PFSK-1 (cell line): Measurements from ENCODE around the gene CDK5R1.

ENCODE experiments used
- FOXP2 ChIP-seq: optimal IDR thresholded peaks from 2 replicates; pipeline ENCODE3; 2011; ENCODE audit warnings: borderline replicate concordance, control low read depth, inconsistent platforms; ENCODE audit not compliant: insufficient read depth; ENCODE audit errors: extremely low read length, extremely low read depth
- POLR2AphosphoS5 ChIP-seq: IDR thresholded peaks from 2 replicates; pipeline ENCODE4 v1.6.1; 2012; ENCODE audit warnings: low read depth, mild to moderate bottlenecking, control low read depth, low read length, moderate library complexity
- REST ChIP-seq, 2 experiments: IDR thresholded peaks; 2 replicates each; pipeline versions ENCODE4 v1.6.1 to v1.8.0; 2011 to 2012; ENCODE audit warnings: low read depth in 2 of 2, low read length in 2 of 2, control low read depth in 1 of 2, inconsistent platforms in 1 of 2, mild to moderate bottlenecking in 1 of 2, moderate library complexity in 1 of 2; ENCODE audit not compliant: insufficient read depth in 1 of 2
- SIN3A ChIP-seq: IDR thresholded peaks from 2 replicates; pipeline ENCODE4 v1.6.1; 2012; ENCODE audit warnings: mild to moderate bottlenecking, low read length, moderate library complexity, borderline replicate concordance; ENCODE audit not compliant: insufficient read depth
- TAF1 ChIP-seq: IDR thresholded peaks from 2 replicates; pipeline ENCODE4 v1.6.1; 2012; ENCODE audit warnings: low read length, control low read depth, borderline replicate concordance; ENCODE audit not compliant: insufficient read depth

CDK5R1 gene

GRCh38 chr17:32508926-32509325, 22.1 kb downstream of the CDK5R1 start:
- no peak for TF ChIP-seq TAF1

GRCh38 chr17:32510466-32510865, 23.7 kb downstream of the CDK5R1 start:
- TF ChIP-seq REST (IDR thresholded peaks at IDR 0.05; ENCODE audit: insufficient read depth in 1 of 2, low read depth in 2 of 2, low read length in 2 of 2) = no peak
- TF ChIP-seq FOXP2 = no peak
- TF ChIP-seq SIN3A = no peak
- TF ChIP-seq POLR2AphosphoS5 = no peak
- TF ChIP-seq TAF1 = no peak

- TF ChIP-seq REST (IDR thresholded peaks at IDR 0.05; ENCODE audit: insufficient read depth in 1 of 2, low read depth in 2 of 2, low read length in 2 of 2) (no peak), TAF1 (no peak), SIN3A (no peak)
Observed at GRCh38 chr17:32512328-32512727, 25.5 kb downstream of the CDK5R1 start.

DNA sequence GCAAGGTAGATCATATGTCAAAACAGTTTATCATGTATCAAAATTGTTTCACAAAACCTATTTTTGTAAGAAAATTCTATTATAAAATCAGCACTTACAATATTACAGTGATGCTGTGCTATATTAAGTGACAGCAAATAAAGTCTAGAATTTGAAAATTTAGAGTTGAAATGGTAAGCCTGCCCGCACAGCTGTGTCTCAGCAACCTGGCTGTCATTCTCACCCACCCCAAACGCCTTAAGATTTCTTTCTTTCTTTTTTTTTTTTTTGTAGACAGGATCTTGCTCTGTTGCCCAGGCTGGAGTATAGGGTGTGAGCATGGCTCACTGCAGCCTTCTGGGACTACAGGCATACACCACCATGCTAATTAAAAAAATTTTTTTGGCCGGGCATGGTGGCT, 26.8 kb downstream of the CDK5R1 start:
- TF ChIP-seq SIN3A (no peak), REST (IDR thresholded peaks at IDR 0.05; ENCODE audit: insufficient read depth in 1 of 2, low read depth in 2 of 2, low read length in 2 of 2) (no peak), POLR2AphosphoS5 (no peak), TAF1 (no peak), FOXP2 (no peak)

DNA sequence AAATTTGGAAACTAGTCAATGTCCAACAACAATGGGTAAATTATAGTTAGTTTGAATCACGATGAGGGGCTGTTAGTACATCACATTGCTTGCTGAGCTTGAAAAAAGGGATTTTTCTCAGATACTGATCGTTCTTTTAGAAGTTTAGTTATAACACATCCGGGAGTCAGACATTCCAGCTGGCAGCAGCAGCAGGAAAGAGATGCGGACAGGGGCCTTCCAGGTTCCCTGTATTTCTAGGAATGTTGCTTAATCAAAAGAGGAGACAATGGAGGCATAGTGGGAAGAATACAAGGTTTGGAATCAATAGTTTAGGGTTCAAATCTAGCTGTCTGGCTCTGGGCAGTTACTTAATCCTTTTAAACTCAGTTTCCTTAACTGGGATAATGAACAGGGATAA, 27.8 kb downstream of the CDK5R1 start:
- no peak for TF ChIP-seq TAF1
- no peak for TF ChIP-seq FOXP2
- no peak for TF ChIP-seq SIN3A
- no peak for TF ChIP-seq REST (IDR thresholded peaks at IDR 0.05; ENCODE audit: insufficient read depth in 1 of 2, low read depth in 2 of 2, low read length in 2 of 2)
- no peak for TF ChIP-seq POLR2AphosphoS5
